ENCODE measurements around the gene ACADVL. TPM values are rescaled to one million over a fixed set of nuclear protein-coding genes. Genes with fewer than 3 reads are reported as not detected.

The ACADVL gene
- total and polyA plus RNA-seq, 2 donors (not counting 1 experiment from before 2014, with no cell fraction given), result 640 to 696 TPM

- ATAC-seq (ENCODE audit: low read depth) (peak; percentile 16), DNase-seq (peak; percentile 51)
- ChIA-PET CTCF (interaction anchor here (0.6 kb wide), 1 partner anchor 49 kb away, joined by 3 read pairs; no protein-coding TSS in a partner anchor), POLR2A (no interaction called here)
- H2AFZ ChIP-seq (ENCODE audit: insufficient read depth, low read depth, low read length, poor library complexity, severe bottlenecking), result peak overlapping the region; percentile 77
- H3K27me3 ChIP-seq (replicated peaks in 1 of 4; ENCODE audit: control extremely low read depth in 1 of 4, control insufficient read depth in 3 of 4, insufficient read depth in 4 of 4, low read length in 3 of 4), result peaks cover 0 to 17% (median 8%) of the 10 kb centered on the region in 4 experiments
- intact Hi-C loops (cut with micrococcal nuclease), result loop anchor here (2.0 kb wide), 1 partner anchor 18 kb away; the partner anchor contains the start of gene SLC2A4
- peaks cover 27 to 32% of the 10 kb centered on the region in 2 donors for H3K4me1 ChIP-seq (ENCODE audit: control insufficient read depth in 2 of 2, insufficient read depth in 2 of 2, low read length in 2 of 2)
- H3K36me3 ChIP-seq (replicated peaks in 1 of 2; ENCODE audit: control extremely low read depth in 1 of 2, control insufficient read depth in 1 of 2, extremely low read depth in 1 of 2, insufficient read depth in 2 of 2, low read length in 1 of 2), result peaks cover 3 to 14% of the 10 kb centered on the region in 2 experiments
- peak overlapping the region in 4 of 5 experiments; percentile 20 to 38 (median 35) for H3K4me3 ChIP-seq (ENCODE audit: control extremely low read depth in 1 of 5, extremely low read depth in 1 of 5, insufficient read depth in 1 of 5, low read depth in 2 of 5, low read length in 4 of 5)
- Mint-ChIP-seq H3K27me3 (peaks cover 23% of the 10 kb centered on the region), H3K4me1 (peaks cover 27% of the 10 kb centered on the region), H3K4me3 (peak overlapping the region; percentile 72), H3K27ac (peak overlapping the region; percentile 66), H3K9me3 (ENCODE audit: insufficient read depth) (no peaks in the 10 kb centered on the region)
- 1% methylated on average over 15 of the region's 26 CpGs for WGBS (ENCODE audit: insufficient coverage)
- peaks cover 0 to 4% (median 0%) of the 10 kb centered on the region in 3 donors for H3K9me3 ChIP-seq (ENCODE audit: control extremely low read depth in 1 of 3, control insufficient read depth in 2 of 3, insufficient read depth in 1 of 3, low read length in 2 of 3)
- H4K20me1 ChIP-seq (ENCODE audit: control insufficient read depth, insufficient read depth, low read length, poor library complexity, severe bottlenecking), result no peaks in the 10 kb centered on the region
- peak overlapping the region; percentile 99 for H3K4me2 ChIP-seq (replicated peaks; ENCODE audit: low read depth, low read length, poor library complexity, severe bottlenecking)
- no peak overlapping the region for H3K27ac ChIP-seq (ENCODE audit: low read length in 2 of 2)
- H3K79me2 ChIP-seq (ENCODE audit: control insufficient read depth, insufficient read depth, low read length), result no peaks in the 10 kb centered on the region
- peak overlapping the region; percentile 58 for H3K9ac ChIP-seq (ENCODE audit: low read length)
- TF ChIP-seq CTCF (IDR thresholded peaks at IDR 0.05) (no peak), EZH2 (IDR thresholded peaks at IDR 0.05; ENCODE audit: borderline replicate concordance, insufficient read depth, low read depth, low read length, poor library complexity, severe bottlenecking) (no peak)
Measured at GRCh38 chr17:7262935-7263800, 43.4 kb downstream of the ACADVL start.

- peak overlapping the region; percentile 72 for H3K4me3 Mint-ChIP-seq
- POLR2A ChIA-PET, result no interaction called here
Measured at GRCh38 chr17:7263801-7264078, 44.0 kb downstream of the ACADVL start.

More at GRCh38 chr17:7263801-7264078, 44.0 kb downstream of the ACADVL start:
- Histone ChIP-seq H3K36me3 (replicated peaks in 1 of 2; ENCODE audit: control extremely low read depth in 1 of 2, control insufficient read depth in 1 of 2, extremely low read depth in 1 of 2, insufficient read depth in 2 of 2, low read length in 1 of 2) (peaks cover 3 to 9% of the 10 kb centered on the region in 2 experiments), H3K4me1 (ENCODE audit: control insufficient read depth in 2 of 2, insufficient read depth in 2 of 2, low read length in 2 of 2) (peaks cover 27 to 32% of the 10 kb centered on the region in 2 donors), H3K27ac (ENCODE audit: low read length in 2 of 2) (no peak overlapping the region), H2AFZ (ENCODE audit: insufficient read depth, low read depth, low read length, poor library complexity, severe bottlenecking) (peak overlapping the region; percentile 77), H3K79me2 (ENCODE audit: control insufficient read depth, insufficient read depth, low read length) (no peaks in the 10 kb centered on the region), H3K4me3 (ENCODE audit: control extremely low read depth in 1 of 5, extremely low read depth in 1 of 5, insufficient read depth in 1 of 5, low read depth in 2 of 5, low read length in 4 of 5) (peak overlapping the region in 1 of 5 experiments; percentile 34), H3K9ac (ENCODE audit: low read length) (no peak overlapping the region), H3K27me3 (replicated peaks in 1 of 4; ENCODE audit: control extremely low read depth in 1 of 4, control insufficient read depth in 3 of 4, insufficient read depth in 4 of 4, low read length in 3 of 4) (peaks cover 0 to 17% (median 8%) of the 10 kb centered on the region in 4 experiments), H3K4me2 (replicated peaks; ENCODE audit: low read depth, low read length, poor library complexity, severe bottlenecking) (peak overlapping the region; percentile 99), H3K9me3 (ENCODE audit: control extremely low read depth in 1 of 3, control insufficient read depth in 2 of 3, insufficient read depth in 1 of 3, low read length in 2 of 3) (peaks cover 0 to 4% (median 0%) of the 10 kb centered on the region in 3 donors), H4K20me1 (ENCODE audit: control insufficient read depth, insufficient read depth, low read length, poor library complexity, severe bottlenecking) (no peaks in the 10 kb centered on the region)
- peaks cover 23% of the 10 kb centered on the region for H3K27me3 Mint-ChIP-seq
- H3K4me1 Mint-ChIP-seq, result peaks cover 27% of the 10 kb centered on the region
- ATAC-seq (ENCODE audit: low read depth), result no peak
- intact Hi-C loops (cut with micrococcal nuclease), result loop anchor here (2.0 kb wide), 1 partner anchor 17 kb away; the partner anchor contains the start of gene SLC2A4
- CTCF ChIA-PET, result interaction anchor here (0.6 kb wide), 1 partner anchor 49 kb away, joined by 3 read pairs; no protein-coding TSS in a partner anchor
- H3K9me3 Mint-ChIP-seq (ENCODE audit: insufficient read depth), result no peaks in the 10 kb centered on the region
- no peak overlapping the region for H3K27ac Mint-ChIP-seq
- DNase-seq, result no peak
- TF ChIP-seq EZH2 (IDR thresholded peaks at IDR 0.05; ENCODE audit: borderline replicate concordance, insufficient read depth, low read depth, low read length, poor library complexity, severe bottlenecking), result no peak
- no peak for TF ChIP-seq CTCF (IDR thresholded peaks at IDR 0.05)
- 47% methylated on average over 4 of the region's 4 CpGs for WGBS (ENCODE audit: insufficient coverage)

Data from B cell (primary cell).